HCT116 (cell line): ENCODE data around the gene DUSP6. TPM values are rescaled to one million over a fixed set of nuclear protein-coding genes. Genes with fewer than 3 reads are reported as not detected.

Experiments used
- ATAC-seq: fragments of 200-7000 bp; cut with Tn5 transposase; 2 replicates; pipeline ENCODE4 v1.9.1; 2020; ENCODE audit warnings: mild to moderate bottlenecking, moderate library complexity
- BruUV-seq: library from RNA; stranded (reverse); fragments of 400-500 nt; replicated peaks from 2 replicates; lab custom pipeline; 2021; lab: Mats Ljungman, UMichigan
- CTCF ChIA-PET: fragments of 300-600 bp; sonication (Branson Sonifier 250); formaldehyde crosslinking; loops from one replicate; lab custom pipeline; 2021; ENCODE audit warnings: antibody characterized with exemption; lab: Charles Lee
- POLR2A ChIA-PET: fragments of 300-600, 350-600 bp; sonication (Branson Sonifier 250); formaldehyde crosslinking; loops from one replicate; lab custom pipeline; 2021; ENCODE audit warnings: antibody characterized with exemption; lab: Charles Lee
- RAD21 ChIA-PET, 2 experiments: fragments of 300-600 bp; sonication (Branson Sonifier 250); formaldehyde crosslinking; loops; one replicate each; lab custom pipeline; 2023; ENCODE audit warnings: low total read pairs in 2 of 2; ENCODE audit not compliant: uncharacterized antibody in 2 of 2, unreplicated experiment in 2 of 2, low non-redundant PET in 1 of 2; lab: Charles Lee
- DNase-seq: peaks from one replicate; pipeline ENCODE4 v3.0.0-alpha.2; 2010; ENCODE audit warnings: low read depth, low spot score
- H2AFZ ChIP-seq: fragments of 200-600 bp; shearing (Covaris generic), sonication (generic); 2 replicates; pipeline ENCODE4 v1.6.1; 2017; ENCODE audit warnings: low read depth, mixed run types, mixed read lengths, antibody characterized with exemption, low read length; ENCODE audit not compliant: poor library complexity, severe bottlenecking
- H3K27ac ChIP-seq: 2 replicates; pipeline ENCODE4 v1.5.1; 2012; ENCODE audit warnings: low read depth, low read length
- H3K27me3 ChIP-seq: fragments of 200-600 bp; sonication (generic); 2 replicates; pipeline ENCODE4 v1.6.1; 2016; ENCODE audit warnings: mixed run types, low read length, mixed read lengths; ENCODE audit not compliant: insufficient read depth
- H3K36me3 ChIP-seq, 2 experiments: fragments of 200-500 bp in 1 of 2; fragments of 200-600 bp in 1 of 2; sonication (Bioruptor generic) in 1 of 2; sonication (generic) in 1 of 2; 2 replicates each; pipeline versions ENCODE4 v1.5.1 to v1.6.1; 2014 to 2016; ENCODE audit warnings: low read length in 2 of 2, inconsistent platforms in 1 of 2, mixed read lengths in 1 of 2, mixed run types in 1 of 2; ENCODE audit not compliant: insufficient read depth in 2 of 2, control insufficient read depth in 1 of 2
- H3K4me1 ChIP-seq, 2 experiments: fragments of 200-600 bp in 1 of 2; sonication (generic) in 1 of 2; 2 replicates each; pipeline versions ENCODE4 v1.5.1 to v1.6.1; 2012 to 2017; ENCODE audit warnings: low read length in 2 of 2, inconsistent platforms in 1 of 2, mild to moderate bottlenecking in 1 of 2, mixed read lengths in 1 of 2, mixed run types in 1 of 2, moderate library complexity in 1 of 2; ENCODE audit not compliant: insufficient read depth in 2 of 2, control insufficient read depth in 1 of 2
- H3K4me2 ChIP-seq: fragments of 200-600 bp; sonication (generic); 2 replicates; pipeline ENCODE4 v1.6.1; 2017; ENCODE audit warnings: mixed run types, low read length, mixed read lengths
- H3K4me3 ChIP-seq, 2 experiments: fragments of 200-600 bp in 1 of 2; sonication (generic) in 1 of 2; replicated peaks in 1 of 2; 2 replicates each; pipeline ENCODE4 v1.5.1; 2011 to 2016; ENCODE audit warnings: low read length in 2 of 2, control low read depth in 1 of 2, low read depth in 1 of 2, mild to moderate bottlenecking in 1 of 2, mixed read lengths in 1 of 2, mixed run types in 1 of 2
- H3K79me2 ChIP-seq: fragments of 200-600 bp; sonication (generic); 2 replicates; pipeline ENCODE4 v1.6.1; 2017; ENCODE audit warnings: mild to moderate bottlenecking, mixed run types, low read length, moderate library complexity, mixed read lengths; ENCODE audit not compliant: insufficient read depth
- H3K9ac ChIP-seq: fragments of 200-600 bp; sonication (generic); 2 replicates; pipeline ENCODE4 v1.6.1; 2016; ENCODE audit warnings: low read length, mixed read lengths
- H3K9me2 ChIP-seq: fragments of 200-600 bp; sonication (generic), shearing (Covaris generic); 2 replicates; pipeline ENCODE4 v1.6.1; 2017; ENCODE audit warnings: mixed run types, mild to moderate bottlenecking, moderate library complexity; ENCODE audit not compliant: insufficient read depth
- H3K9me3 ChIP-seq, 2 experiments: fragments of 200-500 bp in 1 of 2; fragments of 200-600 bp in 1 of 2; sonication (Bioruptor generic) in 1 of 2; sonication (generic) in 1 of 2; 2 replicates each; pipeline ENCODE4 v1.6.1; 2014 to 2017; ENCODE audit warnings: low read length in 2 of 2, mixed read lengths in 2 of 2, inconsistent platforms in 1 of 2, low read depth in 1 of 2, mild to moderate bottlenecking in 1 of 2, mixed run types in 1 of 2, moderate library complexity in 1 of 2; ENCODE audit not compliant: control insufficient read depth in 1 of 2, insufficient read depth in 1 of 2
- H4K20me1 ChIP-seq: fragments of 200-600 bp; sonication (generic), shearing (Covaris generic); 2 replicates; pipeline ENCODE4 v1.6.1; 2017; ENCODE audit warnings: mixed run types, mild to moderate bottlenecking, moderate library complexity; ENCODE audit not compliant: insufficient read depth
- CBX3 ChIP-seq: IDR thresholded peaks from 2 replicates; pipeline ENCODE4 v1.6.1; 2012; ENCODE audit warnings: low read depth
- CEBPB ChIP-seq: IDR thresholded peaks from 2 replicates; pipeline ENCODE4 v1.6.1; 2012; ENCODE audit warnings: low read depth
- EGR1 ChIP-seq: IDR thresholded peaks from 2 replicates; pipeline ENCODE4 v1.6.1; 2012; ENCODE audit warnings: low read depth
- EZH2 ChIP-seq: fragments of 200-600 bp; sonication (generic); IDR thresholded peaks from 2 replicates; pipeline ENCODE4 v1.6.1; 2017; ENCODE audit warnings: antibody characterized with exemption, mixed run types
- EZH2phosphoT487 ChIP-seq: fragments of 200-600 bp; IDR thresholded peaks from 2 replicates; pipeline ENCODE4 v1.6.1; 2018; ENCODE audit warnings: antibody characterized with exemption, borderline replicate concordance
- JUND ChIP-seq: IDR thresholded peaks from 2 replicates; pipeline ENCODE4 v1.6.1; 2012
- POLR2A ChIP-seq: IDR thresholded peaks from 2 replicates; pipeline ENCODE4 v1.7.0; 2011; ENCODE audit warnings: borderline replicate concordance; ENCODE audit not compliant: insufficient read depth, insufficient read length; ENCODE audit errors: extremely low read depth
- POLR2AphosphoS5 ChIP-seq: IDR thresholded peaks from 2 replicates; pipeline ENCODE4 v1.6.1; 2011; ENCODE audit warnings: mild to moderate bottlenecking, low read depth, low read length, moderate library complexity
- RAD21 ChIP-seq: IDR thresholded peaks from 2 replicates; pipeline ENCODE4 v1.6.1; 2012; ENCODE audit warnings: low read depth, mild to moderate bottlenecking
- SIN3A ChIP-seq: IDR thresholded peaks from 2 replicates; pipeline ENCODE4 v1.6.1; 2012; ENCODE audit warnings: low read depth
- SP1 ChIP-seq: IDR thresholded peaks from 2 replicates; pipeline ENCODE4 v1.6.1; 2012; ENCODE audit warnings: low read depth
- SRF ChIP-seq: IDR thresholded peaks from 2 replicates; pipeline ENCODE4 v1.6.1; 2012; ENCODE audit warnings: low read depth
- TCF7L2 ChIP-seq: IDR thresholded peaks from 2 replicates; pipeline ENCODE4 v1.7.0; 2011; ENCODE audit warnings: borderline replicate concordance, inconsistent platforms; ENCODE audit not compliant: insufficient read depth, insufficient read length; ENCODE audit errors: extremely low read depth
- YY1 ChIP-seq: IDR thresholded peaks from 2 replicates; pipeline ENCODE4 v1.6.1; 2011; ENCODE audit warnings: low read length, low read depth, moderate library complexity, mild to moderate bottlenecking; ENCODE audit not compliant: insufficient replicate concordance; ENCODE audit errors: extremely low read depth
- ZFX ChIP-seq: fragments of 450-650 bp; IDR thresholded peaks from 2 replicates; pipeline ENCODE4 v1.6.1; 2017
- intact Hi-C: fragments of 100-400 bp; cut with micrococcal nuclease; formaldehyde crosslinking; loops from 2 replicates; pipeline ENCODE4 v1.10.0; 2022
- total RNA-seq: library from RNA; stranded (reverse); gene quantifications from one replicate; pipeline ENCODE4 v1.2.1, GENCODE V29; 2021; ENCODE audit not compliant: unreplicated experiment
- TF ChIP-seq, protein P1 (sequence below), 3 experiments: fragments of 200-600 bp in 1 of 3; sonication (generic) in 1 of 3; IDR thresholded peaks in 2 of 3; conservative IDR thresholded peaks in 1 of 3; 2 replicates each; pipeline ENCODE4 v1.5.1; 2012 to 2017; ENCODE audit warnings: low read depth in 2 of 3, low read length in 2 of 3, antibody characterized with exemption in 1 of 3, borderline replicate concordance in 1 of 3, control low read depth in 1 of 3, mild to moderate bottlenecking in 1 of 3, mixed read lengths in 1 of 3, mixed run types in 1 of 3, moderate library complexity in 1 of 3; ENCODE audit not compliant: insufficient read depth in 1 of 3
- TF ChIP-seq, protein P2 (sequence below): IDR thresholded peaks from 2 replicates; pipeline ENCODE4 v1.6.1; 2011; ENCODE audit warnings: mild to moderate bottlenecking, low read length, moderate library complexity; ENCODE audit not compliant: insufficient replicate concordance; ENCODE audit errors: extremely low read depth
- TF ChIP-seq, protein P3 (sequence below): IDR thresholded peaks from 2 replicates; pipeline ENCODE4 v1.6.1; 2012
- TF ChIP-seq, protein P4 (sequence below): IDR thresholded peaks from 2 replicates; pipeline ENCODE4 v1.6.1; 2012; ENCODE audit warnings: low read depth

The DUSP6 gene
- total RNA-seq, 1 experiment from 2014 or later: 219 TPM

DNA sequence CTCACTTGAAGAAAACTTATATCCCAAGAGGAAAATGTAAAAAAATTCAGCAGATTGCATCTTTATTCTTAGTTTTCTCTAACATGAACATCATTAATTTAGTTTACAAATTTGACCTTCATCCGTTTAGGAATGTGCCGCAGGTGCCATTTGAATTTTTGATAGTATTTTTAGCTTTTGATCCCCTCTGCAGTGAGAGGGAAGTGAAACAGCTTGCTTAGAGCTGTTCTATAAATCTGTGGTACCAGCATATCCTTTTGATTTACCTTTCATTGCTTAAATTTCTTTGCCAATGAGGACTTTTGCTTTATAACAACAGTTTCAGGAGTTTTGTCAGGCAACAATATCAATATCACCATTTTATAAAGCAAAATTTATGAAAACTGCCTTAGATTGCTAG is 32.7 kb downstream of the DUSP6 start:
- POLR2A ChIA-PET: no interaction called here

More for the DNA sequence above, 32.7 kb downstream of the DUSP6 start:
- Histone ChIP-seq H3K4me1 (no peaks in the 10 kb centered on the region), H4K20me1 (no peaks in the 10 kb centered on the region), H3K27me3 (no peaks in the 10 kb centered on the region), H3K79me2 (no peaks in the 10 kb centered on the region), H3K9me3 (no peaks in the 10 kb centered on the region), H3K27ac (no peak overlapping the region), H3K9me2 (no peaks in the 10 kb centered on the region), H3K9ac (no peak overlapping the region), H2AFZ (no peak overlapping the region), H3K36me3 (no peaks in the 10 kb centered on the region), H3K4me2 (no peak overlapping the region), H3K4me3 (no peak overlapping the region)
- ChIA-PET CTCF (no interaction called here), RAD21 (interaction anchor here in 1 of 2 experiments (0.7 kb wide), 1 partner anchor 253 kb away, joined by 3 read pairs; no protein-coding TSS in a partner anchor)
- ATAC-seq (no peak), DNase-seq (no peak)
- intact Hi-C loops: no loop called here
- no TSS peak for BruUV-seq
- TF ChIP-seq, protein P1, sequence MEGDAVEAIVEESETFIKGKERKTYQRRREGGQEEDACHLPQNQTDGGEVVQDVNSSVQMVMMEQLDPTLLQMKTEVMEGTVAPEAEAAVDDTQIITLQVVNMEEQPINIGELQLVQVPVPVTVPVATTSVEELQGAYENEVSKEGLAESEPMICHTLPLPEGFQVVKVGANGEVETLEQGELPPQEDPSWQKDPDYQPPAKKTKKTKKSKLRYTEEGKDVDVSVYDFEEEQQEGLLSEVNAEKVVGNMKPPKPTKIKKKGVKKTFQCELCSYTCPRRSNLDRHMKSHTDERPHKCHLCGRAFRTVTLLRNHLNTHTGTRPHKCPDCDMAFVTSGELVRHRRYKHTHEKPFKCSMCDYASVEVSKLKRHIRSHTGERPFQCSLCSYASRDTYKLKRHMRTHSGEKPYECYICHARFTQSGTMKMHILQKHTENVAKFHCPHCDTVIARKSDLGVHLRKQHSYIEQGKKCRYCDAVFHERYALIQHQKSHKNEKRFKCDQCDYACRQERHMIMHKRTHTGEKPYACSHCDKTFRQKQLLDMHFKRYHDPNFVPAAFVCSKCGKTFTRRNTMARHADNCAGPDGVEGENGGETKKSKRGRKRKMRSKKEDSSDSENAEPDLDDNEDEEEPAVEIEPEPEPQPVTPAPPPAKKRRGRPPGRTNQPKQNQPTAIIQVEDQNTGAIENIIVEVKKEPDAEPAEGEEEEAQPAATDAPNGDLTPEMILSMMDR (IDR thresholded peaks at IDR 0.05 in 2 of 3, conservative IDR thresholded peaks at IDR 0.05 in 1 of 3; ENCODE audit: borderline replicate concordance in 1 of 3, insufficient read depth in 1 of 3, low read depth in 2 of 3, low read length in 2 of 3): no peak
- TF ChIP-seq EGR1: no peak
- no peak for TF ChIP-seq YY1
- no peak for TF ChIP-seq CEBPB
- TF ChIP-seq RAD21: no peak
- TF ChIP-seq CBX3: no peak
- no peak for TF ChIP-seq SP1
- TF ChIP-seq EZH2phosphoT487: no peak
- TF ChIP-seq, protein P2, sequence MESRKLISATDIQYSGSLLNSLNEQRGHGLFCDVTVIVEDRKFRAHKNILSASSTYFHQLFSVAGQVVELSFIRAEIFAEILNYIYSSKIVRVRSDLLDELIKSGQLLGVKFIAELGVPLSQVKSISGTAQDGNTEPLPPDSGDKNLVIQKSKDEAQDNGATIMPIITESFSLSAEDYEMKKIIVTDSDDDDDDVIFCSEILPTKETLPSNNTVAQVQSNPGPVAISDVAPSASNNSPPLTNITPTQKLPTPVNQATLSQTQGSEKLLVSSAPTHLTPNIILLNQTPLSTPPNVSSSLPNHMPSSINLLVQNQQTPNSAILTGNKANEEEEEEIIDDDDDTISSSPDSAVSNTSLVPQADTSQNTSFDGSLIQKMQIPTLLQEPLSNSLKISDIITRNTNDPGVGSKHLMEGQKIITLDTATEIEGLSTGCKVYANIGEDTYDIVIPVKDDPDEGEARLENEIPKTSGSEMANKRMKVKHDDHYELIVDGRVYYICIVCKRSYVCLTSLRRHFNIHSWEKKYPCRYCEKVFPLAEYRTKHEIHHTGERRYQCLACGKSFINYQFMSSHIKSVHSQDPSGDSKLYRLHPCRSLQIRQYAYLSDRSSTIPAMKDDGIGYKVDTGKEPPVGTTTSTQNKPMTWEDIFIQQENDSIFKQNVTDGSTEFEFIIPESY: no peak
- no peak for TF ChIP-seq POLR2A
- TF ChIP-seq SIN3A: no peak
- TF ChIP-seq SRF: no peak
- TF ChIP-seq, protein P3, sequence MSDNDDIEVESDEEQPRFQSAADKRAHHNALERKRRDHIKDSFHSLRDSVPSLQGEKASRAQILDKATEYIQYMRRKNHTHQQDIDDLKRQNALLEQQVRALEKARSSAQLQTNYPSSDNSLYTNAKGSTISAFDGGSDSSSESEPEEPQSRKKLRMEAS: no peak
- TF ChIP-seq EZH2: no peak
- no peak for TF ChIP-seq ZFX
- TF ChIP-seq TCF7L2: no peak
- TF ChIP-seq JUND: no peak
- TF ChIP-seq POLR2AphosphoS5: no peak
- TF ChIP-seq, protein P4, sequence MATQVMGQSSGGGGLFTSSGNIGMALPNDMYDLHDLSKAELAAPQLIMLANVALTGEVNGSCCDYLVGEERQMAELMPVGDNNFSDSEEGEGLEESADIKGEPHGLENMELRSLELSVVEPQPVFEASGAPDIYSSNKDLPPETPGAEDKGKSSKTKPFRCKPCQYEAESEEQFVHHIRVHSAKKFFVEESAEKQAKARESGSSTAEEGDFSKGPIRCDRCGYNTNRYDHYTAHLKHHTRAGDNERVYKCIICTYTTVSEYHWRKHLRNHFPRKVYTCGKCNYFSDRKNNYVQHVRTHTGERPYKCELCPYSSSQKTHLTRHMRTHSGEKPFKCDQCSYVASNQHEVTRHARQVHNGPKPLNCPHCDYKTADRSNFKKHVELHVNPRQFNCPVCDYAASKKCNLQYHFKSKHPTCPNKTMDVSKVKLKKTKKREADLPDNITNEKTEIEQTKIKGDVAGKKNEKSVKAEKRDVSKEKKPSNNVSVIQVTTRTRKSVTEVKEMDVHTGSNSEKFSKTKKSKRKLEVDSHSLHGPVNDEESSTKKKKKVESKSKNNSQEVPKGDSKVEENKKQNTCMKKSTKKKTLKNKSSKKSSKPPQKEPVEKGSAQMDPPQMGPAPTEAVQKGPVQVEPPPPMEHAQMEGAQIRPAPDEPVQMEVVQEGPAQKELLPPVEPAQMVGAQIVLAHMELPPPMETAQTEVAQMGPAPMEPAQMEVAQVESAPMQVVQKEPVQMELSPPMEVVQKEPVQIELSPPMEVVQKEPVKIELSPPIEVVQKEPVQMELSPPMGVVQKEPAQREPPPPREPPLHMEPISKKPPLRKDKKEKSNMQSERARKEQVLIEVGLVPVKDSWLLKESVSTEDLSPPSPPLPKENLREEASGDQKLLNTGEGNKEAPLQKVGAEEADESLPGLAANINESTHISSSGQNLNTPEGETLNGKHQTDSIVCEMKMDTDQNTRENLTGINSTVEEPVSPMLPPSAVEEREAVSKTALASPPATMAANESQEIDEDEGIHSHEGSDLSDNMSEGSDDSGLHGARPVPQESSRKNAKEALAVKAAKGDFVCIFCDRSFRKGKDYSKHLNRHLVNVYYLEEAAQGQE: no peak
